Neural crest cell (in vitro differentiated cells): ENCODE results near the gene FUOM. TPM values are rescaled to one million over a fixed set of nuclear protein-coding genes. Genes with fewer than 3 reads are reported as not detected.

Experiments
- DNase-seq: peaks from one replicate; pipeline ENCODE4 v3.0.0; 2021; ENCODE audit warnings: low read depth, mixed read lengths, low spot score
- H3K27ac Mint-ChIP-seq: one replicate; pipeline ENCODE4 v1.8.0; 2021; ENCODE audit warnings: mild to moderate bottlenecking, mixed read lengths; ENCODE audit not compliant: unreplicated experiment
- H3K27me3 Mint-ChIP-seq: 2 replicates; pipeline ENCODE4 v1.8.0; 2021; ENCODE audit warnings: low read depth, mild to moderate bottlenecking, mixed read lengths
- H3K36me3 Mint-ChIP-seq: 2 replicates; pipeline ENCODE4 v1.8.0; 2021; ENCODE audit warnings: low read depth, mild to moderate bottlenecking, mixed read lengths
- H3K4me1 Mint-ChIP-seq: 2 replicates; pipeline ENCODE4 v1.8.0; 2021; ENCODE audit warnings: mixed read lengths
- H3K4me3 Mint-ChIP-seq: one replicate; pipeline ENCODE4 v1.8.0; 2021; ENCODE audit warnings: mild to moderate bottlenecking, mixed read lengths
- H3K9me3 Mint-ChIP-seq: 2 replicates; pipeline ENCODE4 v1.8.0; 2021; ENCODE audit warnings: mixed read lengths
- CTCF ChIP-seq: fragments of 200-600 bp; sonication (generic); conservative IDR thresholded peaks from 2 replicates; pipeline ENCODE4 v1.5.0; 2021; ENCODE audit warnings: antibody characterized with exemption, mild to moderate bottlenecking
- total RNA-seq: library from RNA; stranded (reverse); gene quantifications from 2 replicates; pipeline ENCODE4 v1.2.1, GENCODE V29; 2021

Gene FUOM
- total RNA-seq, 1 donor from 2014 or later, result 18.3 TPM

GRCh38 chr10:133344236-133344635 is 13.6 kb downstream of the FUOM start:
- Mint-ChIP-seq H3K27ac (no peak overlapping the region), H3K9me3 (peaks cover 6% of the 10 kb centered on the region), H3K4me1 (peaks cover 8% of the 10 kb centered on the region), H3K27me3 (peaks cover 31% of the 10 kb centered on the region), H3K36me3 (peaks cover 2% of the 10 kb centered on the region), H3K4me3 (no peak overlapping the region)
- no peak for TF ChIP-seq CTCF
- DNase-seq, result no peak

DNA sequence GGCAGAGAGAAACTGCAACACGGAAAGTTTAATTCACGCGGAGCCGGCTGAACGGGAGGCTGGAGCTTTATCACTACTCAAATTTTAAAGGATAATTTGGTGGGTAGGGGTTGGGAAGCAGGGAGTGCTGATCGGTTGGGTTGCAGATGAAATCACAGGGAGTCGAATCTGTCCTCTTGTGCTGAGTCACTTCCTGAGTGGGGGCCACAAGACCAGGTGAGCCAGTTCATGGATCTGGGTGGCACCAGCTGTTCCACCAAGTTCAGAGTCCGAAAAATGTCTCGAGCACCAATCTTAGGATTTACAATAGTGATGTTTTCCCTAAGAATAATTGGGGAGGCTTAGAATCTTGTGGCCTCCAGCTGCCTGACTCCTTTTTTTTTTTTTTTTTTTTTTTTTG is 14.3 kb downstream of the FUOM start:
- Mint-ChIP-seq H3K27me3 (peaks cover 28% of the 10 kb centered on the region), H3K27ac (no peak overlapping the region), H3K4me3 (no peak overlapping the region), H3K9me3 (peaks cover 6% of the 10 kb centered on the region), H3K4me1 (peaks cover 4% of the 10 kb centered on the region), H3K36me3 (no peaks in the 10 kb centered on the region)
- DNase-seq, result no peak
- no peak for TF ChIP-seq CTCF

DNA sequence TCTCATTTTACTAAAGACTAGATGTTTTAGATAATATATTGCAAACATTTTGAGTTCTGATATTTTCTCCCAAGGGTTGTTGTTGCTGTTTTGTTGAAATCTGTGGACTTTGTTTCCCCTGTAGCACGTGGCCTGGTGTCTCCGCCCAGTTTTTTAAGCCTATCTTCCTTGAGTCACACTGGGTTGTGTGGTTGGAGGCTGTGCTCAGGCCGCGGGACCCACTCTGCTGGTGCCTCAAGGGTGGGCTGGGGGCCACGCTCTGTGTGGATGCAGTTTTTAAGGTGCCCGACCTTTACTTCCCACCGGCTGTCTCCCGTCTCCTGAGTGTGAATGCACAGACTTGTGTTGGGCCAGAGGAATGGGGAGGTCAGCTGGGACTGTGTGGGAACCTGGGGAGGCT is 14.9 kb downstream of the FUOM start:
- DNase-seq, result no peak
- Mint-ChIP-seq H3K36me3 (no peaks in the 10 kb centered on the region), H3K27ac (no peak overlapping the region), H3K9me3 (peaks cover 6% of the 10 kb centered on the region), H3K27me3 (peaks cover 28% of the 10 kb centered on the region), H3K4me1 (peaks cover 4% of the 10 kb centered on the region), H3K4me3 (no peak overlapping the region)
- no peak for TF ChIP-seq CTCF

- H3K4me3 Mint-ChIP-seq, result peak overlapping the region; percentile 28
- H3K27me3 Mint-ChIP-seq, result peaks cover 28% of the 10 kb centered on the region
- DNase-seq, result no peak
- no peak for TF ChIP-seq CTCF
- no peaks in the 10 kb centered on the region for H3K36me3 Mint-ChIP-seq
- H3K9me3 Mint-ChIP-seq, result peaks cover 6% of the 10 kb centered on the region
- no peak overlapping the region for H3K27ac Mint-ChIP-seq
- peaks cover 4% of the 10 kb centered on the region for H3K4me1 Mint-ChIP-seq
Measured at GRCh38 chr10:133341983-133342382, 15.8 kb downstream of the FUOM start.

DNA sequence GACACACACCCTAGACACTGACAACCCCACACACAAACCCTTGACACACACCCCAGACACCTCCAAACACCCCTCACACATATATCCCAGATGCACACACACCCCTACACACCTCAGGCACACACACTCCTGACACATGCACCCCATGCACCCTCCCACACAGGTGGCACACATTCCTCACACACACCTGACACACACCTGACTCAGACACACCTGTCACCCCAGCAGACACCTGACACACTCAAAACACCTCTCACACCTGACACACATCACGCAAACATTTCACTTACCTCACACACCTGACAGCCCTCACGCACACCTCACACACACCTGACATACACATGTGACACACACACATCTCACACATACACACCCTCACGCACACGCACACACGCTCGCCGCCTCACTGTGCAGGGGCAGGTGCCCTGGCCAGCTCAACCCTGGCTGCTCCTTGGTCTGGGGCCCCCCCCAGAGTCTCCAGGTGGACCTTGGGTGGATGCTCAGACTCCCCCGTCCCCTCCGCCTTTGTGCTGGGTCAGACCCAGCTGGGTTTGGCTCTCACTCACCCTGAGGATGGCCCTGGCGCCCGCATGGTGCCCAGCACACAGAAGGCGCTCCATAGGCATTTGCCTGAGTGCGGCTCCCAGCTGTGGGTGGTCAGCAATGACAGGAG is 18.0 kb downstream of the FUOM start:
- Mint-ChIP-seq H3K9me3 (peaks cover 6% of the 10 kb centered on the region), H3K36me3 (no peaks in the 10 kb centered on the region), H3K27me3 (peaks cover 31% of the 10 kb centered on the region), H3K4me1 (peaks cover 2% of the 10 kb centered on the region), H3K4me3 (no peak overlapping the region), H3K27ac (no peak overlapping the region)
- no peak for DNase-seq
- TF ChIP-seq CTCF, result no peak
